GM12878 (cell line): ENCODE results near the gene NCDN. TPM values are rescaled to one million over a fixed set of nuclear protein-coding genes. Genes with fewer than 3 reads are reported as not detected.
A peak's percentile ranks its signal among the peaks of the same experiment; 100 is the strongest.

Experiments
- ATAC-seq: fragments of 200-7000 bp; cut with Tn5 transposase; 3 replicates; pipeline ENCODE4 v1.9.1; 2020; ENCODE audit warnings: mild to moderate bottlenecking, moderate library complexity
- BruUV-seq: library from RNA; stranded (reverse); fragments of 400-500 nt; replicated peaks from 2 replicates; lab custom pipeline; 2021; lab: Mats Ljungman, UMichigan
- CTCF ChIA-PET: fragments of 300-600 bp; sonication (Branson Sonifier 250); formaldehyde crosslinking; extraction: SDS; loops from one replicate; lab custom pipeline; 2021; ENCODE audit warnings: inconsistent platforms; lab: Yijun Ruan, JAX
- POLR2A ChIA-PET: fragments of 350-600 bp; formaldehyde crosslinking; extraction: SDS; loops from one replicate; lab custom pipeline; 2021; ENCODE audit warnings: inconsistent platforms; lab: Charles Lee
- RAD21 ChIA-PET: fragments of 300-600 bp; sonication (Branson Sonifier 250); formaldehyde crosslinking; loops from one replicate; lab custom pipeline; 2023; ENCODE audit warnings: antibody characterized with exemption; ENCODE audit not compliant: unreplicated experiment; lab: Charles Lee
- SMC1A ChIA-PET: fragments of 300-600 bp; sonication (Branson Sonifier 250); formaldehyde crosslinking; loops from one replicate; lab custom pipeline; 2023; ENCODE audit not compliant: unreplicated experiment, uncharacterized antibody; lab: Charles Lee
- DNase-seq: peaks from one replicate; pipeline ENCODE4 v3.0.0-alpha.2; 2011; ENCODE audit warnings: low read depth, low spot score
- FAIRE-seq: peaks from 3 replicates; lab custom pipeline; 2011; peaks lifted over from hg19 to GRCh38; lab: Jason Lieb, UNC
- H2AFZ ChIP-seq: 2 replicates; pipeline ENCODE4 v1.6.0; 2011; ENCODE audit warnings: low read depth, low read length, control low read depth; ENCODE audit not compliant: control insufficient read depth
- H3K27ac ChIP-seq: 2 replicates; pipeline ENCODE4 v1.5.1; 2011; ENCODE audit warnings: control low read depth; ENCODE audit not compliant: control insufficient read depth, insufficient read depth
- H3K27me3 ChIP-seq, 2 experiments: replicated peaks in 1 of 2; 2 replicates each; pipeline versions ENCODE4 v1.6.0 to v1.6.1; 2011; ENCODE audit warnings: low read length in 1 of 2; ENCODE audit not compliant: control insufficient read depth in 2 of 2, insufficient read depth in 2 of 2
- H3K36me3 ChIP-seq, 2 experiments: 2 replicates each; pipeline ENCODE4 v1.5.1; 2011; ENCODE audit warnings: low read length in 1 of 2; ENCODE audit not compliant: control insufficient read depth in 2 of 2, insufficient read depth in 2 of 2
- H3K4me1 ChIP-seq: 2 replicates; pipeline ENCODE4 v1.6.1; 2011; ENCODE audit warnings: mild to moderate bottlenecking, low read length, moderate library complexity, mixed read lengths; ENCODE audit not compliant: control insufficient read depth, insufficient read depth
- H3K4me2 ChIP-seq: 2 replicates; pipeline ENCODE4 v1.6.0; 2011; ENCODE audit warnings: control low read depth; ENCODE audit not compliant: control insufficient read depth, insufficient read depth
- H3K4me3 ChIP-seq: fragments of 200-600 bp; sonication (generic); 2 replicates; pipeline ENCODE4 v1.5.1; 2016
- H3K79me2 ChIP-seq: 2 replicates; pipeline ENCODE4 v1.6.0; 2011; ENCODE audit warnings: low read length; ENCODE audit not compliant: control insufficient read depth, insufficient read depth
- H3K9ac ChIP-seq: 2 replicates; pipeline ENCODE4 v1.8.0; 2011; ENCODE audit warnings: low read length, control low read depth, mixed read lengths; ENCODE audit not compliant: control insufficient read depth, insufficient read depth
- H3K9me3 ChIP-seq: replicated peaks from 3 replicates; pipeline ENCODE4 v1.5.1; 2011; ENCODE audit warnings: mild to moderate bottlenecking, low read length; ENCODE audit not compliant: control insufficient read depth, insufficient read depth
- H4K20me1 ChIP-seq: 2 replicates; pipeline ENCODE4 v1.6.0; 2011; ENCODE audit not compliant: control insufficient read depth, insufficient read depth
- FOXM1 ChIP-seq: IDR thresholded peaks from 2 replicates; pipeline ENCODE4 v1.6.1; 2012; ENCODE audit warnings: low read depth, mild to moderate bottlenecking, inconsistent platforms, low read length, moderate library complexity
- HDAC2 ChIP-seq: fragments of 200-600 bp; sonication (generic); IDR thresholded peaks from 2 replicates; pipeline ENCODE4 v1.6.1; 2017
- MXI1 ChIP-seq: fragments of 150-350 bp; IDR thresholded peaks from 2 replicates; pipeline ENCODE4 v1.6.1; 2011; ENCODE audit warnings: low read depth, mild to moderate bottlenecking, inconsistent platforms, low read length, improper control_type of control experiment
- NFXL1 ChIP-seq: fragments of 450-650 bp; IDR thresholded peaks from 2 replicates; pipeline ENCODE4 v1.6.1; 2017; ENCODE audit warnings: antibody characterized with exemption, mild to moderate bottlenecking, borderline replicate concordance
- POU2F2 ChIP-seq: IDR thresholded peaks from 3 replicates; pipeline ENCODE4 v1.6.1; 2011; ENCODE audit warnings: low read depth, mild to moderate bottlenecking, low read length, borderline replicate concordance
- RAD51 ChIP-seq: fragments of 450-650 bp; IDR thresholded peaks from 2 replicates; pipeline ENCODE4 v1.6.1; 2016; ENCODE audit warnings: moderate library complexity, mild to moderate bottlenecking, inconsistent platforms
- RCOR1 ChIP-seq: conservative IDR thresholded peaks from 2 replicates; pipeline ENCODE4 v1.6.1; 2012; ENCODE audit warnings: low read depth, low read length, improper control_type of control experiment
- SMARCA5 ChIP-seq: fragments of 450-650 bp; IDR thresholded peaks from 2 replicates; pipeline ENCODE4 v1.6.1; 2017; ENCODE audit warnings: mild to moderate bottlenecking
- TARDBP ChIP-seq: IDR thresholded peaks from 2 replicates; pipeline ENCODE4 v1.6.1; 2016; ENCODE audit warnings: borderline replicate concordance
- ZBTB4 ChIP-seq: fragments of 450-650 bp; formaldehyde crosslinking; IDR thresholded peaks from 2 replicates; pipeline ENCODE4 v1.4.0; 2022; ENCODE audit warnings: mild to moderate bottlenecking, moderate library complexity
- in situ Hi-C: fragments of 300-500 bp; cut with MboI; formaldehyde crosslinking; loops from 9 replicates; pipeline ENCODE4 v1.14.3; 2018; ENCODE audit warnings: mixed read lengths
- intact Hi-C: fragments of 100-400 bp; cut with micrococcal nuclease; formaldehyde crosslinking; loops from one replicate; pipeline ENCODE4 v1.14.2; 2022; ENCODE audit not compliant: unreplicated experiment
- polyA plus RNA-seq, 11 experiments: library from polyadenylated mRNA; depleted of rRNA in 4 of 11; unstranded in 6 of 11; stranded (reverse) in 5 of 11; fragments of >200 nt; fragmentation: Nextera tagmentation in 4 of 11; fragmentation: Illumina TruSeq in 1 of 11; extraction: Ambion mirVana in 4 of 11; extraction: Trizol in 1 of 11; gene quantifications; 1 replicate in 1 of 11; 2 replicates in 10 of 11; pipeline versions ENCODE4 v1.2.1 to v1.2.3, GENCODE V29; 2011 to 2016; ENCODE audit warnings: inconsistent platforms in 2 of 11, missing spikeins in 2 of 11, low read depth in 1 of 11
- total RNA-seq, 4 experiments: library from RNA; depleted of rRNA in 3 of 4; stranded (reverse); fragments of >200 nt in 3 of 4; fragmentation: Illumina TruSeq in 1 of 4; extraction: Trizol in 1 of 4; gene quantifications; 2 replicates each; pipeline versions ENCODE4 v1.2.1 to v1.2.3, GENCODE V29; 2013 to 2021
- TF ChIP-seq, protein P1 (sequence below): fragments of 150-350 bp; IDR thresholded peaks from 2 replicates; pipeline ENCODE4 v1.6.1; 2014; ENCODE audit warnings: mild to moderate bottlenecking, low read depth, low read length
- TF ChIP-seq, protein P2 (sequence below): IDR thresholded peaks from 2 replicates; pipeline ENCODE4 v1.6.1; 2011; ENCODE audit warnings: borderline replicate concordance, low read depth, mild to moderate bottlenecking, moderate library complexity, mixed read lengths, low read length; ENCODE audit not compliant: insufficient read depth; ENCODE audit errors: extremely low read length
- TF ChIP-seq, protein P3 (sequence below): fragments of 450-650 bp; IDR thresholded peaks from 2 replicates; pipeline ENCODE4 v1.6.1; 2016; ENCODE audit warnings: mild to moderate bottlenecking, moderate library complexity, borderline replicate concordance
- TF ChIP-seq, protein P4 (sequence below): IDR thresholded peaks from 2 replicates; pipeline ENCODE4 v1.6.1; 2011; ENCODE audit warnings: low read depth, mild to moderate bottlenecking, low read length, moderate library complexity, borderline replicate concordance; ENCODE audit errors: extremely low read depth

NCDN gene
- total and polyA plus RNA-seq, 10 of the 15 experiments (the other 5 are each of a cell fraction or from before 2014, with no cell fraction given) = 1.8 to 25.5 (median 10.9) TPM

- peak overlapping the region; percentile 94 for H3K27ac ChIP-seq
- H3K79me2 ChIP-seq = peaks cover 27% of the 10 kb centered on the region
- no peak for FAIRE-seq
- POLR2A ChIA-PET = interaction anchor here (1.1 to 1.8 kb wide), 5 partner anchors 25 to 50 kb away, joined by 4 to 15 read pairs (median 5); partner anchors contain the start of genes KIAA0319L and NCDN
- H3K4me1 ChIP-seq = peaks cover 40% of the 10 kb centered on the region
- no peaks in the 10 kb centered on the region for H3K36me3 ChIP-seq
- no peaks in the 10 kb centered on the region for H4K20me1 ChIP-seq
- no peak overlapping the region for H2AFZ ChIP-seq
- RAD21 ChIA-PET = interaction anchor here (1.7 kb wide), 1 partner anchor 32 kb away, joined by 11 read pairs; no protein-coding TSS in a partner anchor
- no TSS peak for BruUV-seq
- no peak for ATAC-seq
- H3K4me2 ChIP-seq = peak overlapping the region; percentile 94
- intact Hi-C loops (loop anchor here (1.0 to 2.0 kb wide), 2 partner anchors 31 to 57 kb away; no protein-coding TSS in a partner anchor), in situ Hi-C loops (no loop called here)
- peaks cover 1% of the 10 kb centered on the region for H3K9me3 ChIP-seq
- no peak overlapping the region for H3K9ac ChIP-seq
- no peak for DNase-seq
- 0 out of 2 replicates have a peak overlapping the region, but pooled peaks have one; percentile 68 for H3K4me3 ChIP-seq
- CTCF ChIA-PET = interaction anchor here (1.2 to 4.2 kb wide), 5 partner anchors 10 to 57 kb away, joined by 3 to 33 read pairs (median 3); no protein-coding TSS in a partner anchor
- no peaks in the 10 kb centered on the region for H3K27me3 ChIP-seq
- SMC1A ChIA-PET = interaction anchor here (1.3 to 6.4 kb wide), 7 partner anchors 11 to 56 kb away, joined by 3 to 56 read pairs (median 12); no protein-coding TSS in a partner anchor
- TF ChIP-seq SMARCA5 (no peak), POU2F2 (no peak), FOXM1 (no peak), ZBTB4 (CRISPR knock-in tag) (no peak), RAD51 (no peak), HDAC2 (no peak), RCOR1 (no peak), TARDBP (no peak), MXI1 (no peak), NFXL1 (no peak)
- TF ChIP-seq, protein P1, sequence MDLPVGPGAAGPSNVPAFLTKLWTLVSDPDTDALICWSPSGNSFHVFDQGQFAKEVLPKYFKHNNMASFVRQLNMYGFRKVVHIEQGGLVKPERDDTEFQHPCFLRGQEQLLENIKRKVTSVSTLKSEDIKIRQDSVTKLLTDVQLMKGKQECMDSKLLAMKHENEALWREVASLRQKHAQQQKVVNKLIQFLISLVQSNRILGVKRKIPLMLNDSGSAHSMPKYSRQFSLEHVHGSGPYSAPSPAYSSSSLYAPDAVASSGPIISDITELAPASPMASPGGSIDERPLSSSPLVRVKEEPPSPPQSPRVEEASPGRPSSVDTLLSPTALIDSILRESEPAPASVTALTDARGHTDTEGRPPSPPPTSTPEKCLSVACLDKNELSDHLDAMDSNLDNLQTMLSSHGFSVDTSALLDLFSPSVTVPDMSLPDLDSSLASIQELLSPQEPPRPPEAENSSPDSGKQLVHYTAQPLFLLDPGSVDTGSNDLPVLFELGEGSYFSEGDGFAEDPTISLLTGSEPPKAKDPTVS = no peak
- TF ChIP-seq, protein P2, sequence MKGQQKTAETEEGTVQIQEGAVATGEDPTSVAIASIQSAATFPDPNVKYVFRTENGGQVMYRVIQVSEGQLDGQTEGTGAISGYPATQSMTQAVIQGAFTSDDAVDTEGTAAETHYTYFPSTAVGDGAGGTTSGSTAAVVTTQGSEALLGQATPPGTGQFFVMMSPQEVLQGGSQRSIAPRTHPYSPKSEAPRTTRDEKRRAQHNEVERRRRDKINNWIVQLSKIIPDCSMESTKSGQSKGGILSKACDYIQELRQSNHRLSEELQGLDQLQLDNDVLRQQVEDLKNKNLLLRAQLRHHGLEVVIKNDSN = no peak
- TF ChIP-seq, protein P3, sequence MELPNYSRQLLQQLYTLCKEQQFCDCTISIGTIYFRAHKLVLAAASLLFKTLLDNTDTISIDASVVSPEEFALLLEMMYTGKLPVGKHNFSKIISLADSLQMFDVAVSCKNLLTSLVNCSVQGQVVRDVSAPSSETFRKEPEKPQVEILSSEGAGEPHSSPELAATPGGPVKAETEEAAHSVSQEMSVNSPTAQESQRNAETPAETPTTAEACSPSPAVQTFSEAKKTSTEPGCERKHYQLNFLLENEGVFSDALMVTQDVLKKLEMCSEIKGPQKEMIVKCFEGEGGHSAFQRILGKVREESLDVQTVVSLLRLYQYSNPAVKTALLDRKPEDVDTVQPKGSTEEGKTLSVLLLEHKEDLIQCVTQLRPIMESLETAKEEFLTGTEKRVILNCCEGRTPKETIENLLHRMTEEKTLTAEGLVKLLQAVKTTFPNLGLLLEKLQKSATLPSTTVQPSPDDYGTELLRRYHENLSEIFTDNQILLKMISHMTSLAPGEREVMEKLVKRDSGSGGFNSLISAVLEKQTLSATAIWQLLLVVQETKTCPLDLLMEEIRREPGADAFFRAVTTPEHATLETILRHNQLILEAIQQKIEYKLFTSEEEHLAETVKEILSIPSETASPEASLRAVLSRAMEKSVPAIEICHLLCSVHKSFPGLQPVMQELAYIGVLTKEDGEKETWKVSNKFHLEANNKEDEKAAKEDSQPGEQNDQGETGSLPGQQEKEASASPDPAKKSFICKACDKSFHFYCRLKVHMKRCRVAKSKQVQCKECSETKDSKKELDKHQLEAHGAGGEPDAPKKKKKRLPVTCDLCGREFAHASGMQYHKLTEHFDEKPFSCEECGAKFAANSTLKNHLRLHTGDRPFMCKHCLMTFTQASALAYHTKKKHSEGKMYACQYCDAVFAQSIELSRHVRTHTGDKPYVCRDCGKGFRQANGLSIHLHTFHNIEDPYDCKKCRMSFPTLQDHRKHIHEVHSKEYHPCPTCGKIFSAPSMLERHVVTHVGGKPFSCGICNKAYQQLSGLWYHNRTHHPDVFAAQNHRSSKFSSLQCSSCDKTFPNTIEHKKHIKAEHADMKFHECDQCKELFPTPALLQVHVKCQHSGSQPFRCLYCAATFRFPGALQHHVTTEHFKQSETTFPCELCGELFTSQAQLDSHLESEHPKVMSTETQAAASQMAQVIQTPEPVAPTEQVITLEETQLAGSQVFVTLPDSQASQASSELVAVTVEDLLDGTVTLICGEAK = no peak
- TF ChIP-seq, protein P4, sequence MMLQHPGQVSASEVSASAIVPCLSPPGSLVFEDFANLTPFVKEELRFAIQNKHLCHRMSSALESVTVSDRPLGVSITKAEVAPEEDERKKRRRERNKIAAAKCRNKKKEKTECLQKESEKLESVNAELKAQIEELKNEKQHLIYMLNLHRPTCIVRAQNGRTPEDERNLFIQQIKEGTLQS = no peak
These were observed 49.7 kb upstream of the NCDN start for GRCh38 chr1:35507947-35508346.
